Trophoblast cell (in vitro differentiated cells and primary cell): Measurements from ENCODE around the gene WDR45B.
"Not testable (repeated sequence)": the region's sequence is repeated elsewhere in the genome, so short reads cannot be mapped to it uniquely, and the experiment has no call there.

ENCODE experiments used
- DNase-seq, 2 donors: peaks; one replicate each; pipeline ENCODE4 v3.0.0-alpha.2; 2016
- H2AFZ ChIP-seq: 2 replicates; pipeline ENCODE4 v1.6.1; 2013; ENCODE audit warnings: low read length, moderate library complexity, mild to moderate bottlenecking; ENCODE audit not compliant: insufficient read depth, poor library complexity
- H2AK5ac ChIP-seq: 2 replicates; pipeline ENCODE4 v1.6.1; 2013; ENCODE audit warnings: mild to moderate bottlenecking, low read length
- H2BK120ac ChIP-seq: 2 replicates; pipeline ENCODE4 v1.6.1; 2013; ENCODE audit warnings: low read length, mild to moderate bottlenecking, moderate library complexity; ENCODE audit not compliant: insufficient read depth, poor library complexity
- H2BK12ac ChIP-seq: 2 replicates; pipeline ENCODE4 v1.6.1; 2013; ENCODE audit warnings: mild to moderate bottlenecking, low read length, moderate library complexity
- H2BK5ac ChIP-seq: 2 replicates; pipeline ENCODE4 v1.6.1; 2013; ENCODE audit warnings: low read length, low read depth, moderate library complexity, mild to moderate bottlenecking; ENCODE audit not compliant: poor library complexity
- H3K14ac ChIP-seq: 2 replicates; pipeline ENCODE4 v1.6.1; 2013; ENCODE audit warnings: mild to moderate bottlenecking, low read length
- H3K18ac ChIP-seq: 2 replicates; pipeline ENCODE4 v1.6.1; 2013; ENCODE audit warnings: mild to moderate bottlenecking, low read length
- H3K23ac ChIP-seq: 2 replicates; pipeline ENCODE4 v1.6.1; 2013; ENCODE audit warnings: low read length
- H3K27ac ChIP-seq: 2 replicates; pipeline ENCODE4 v1.5.1; 2013; ENCODE audit warnings: low read depth, mild to moderate bottlenecking, inconsistent platforms, low read length, moderate library complexity
- H3K27me3 ChIP-seq: 2 replicates; pipeline ENCODE4 v1.6.1; 2013; ENCODE audit warnings: inconsistent platforms, mild to moderate bottlenecking, low read length, moderate library complexity; ENCODE audit not compliant: insufficient read depth
- H3K36me3 ChIP-seq, 2 experiments: 1 replicate in 1 of 2; 2 replicates in 1 of 2; pipeline ENCODE4 v1.6.1; 2013; ENCODE audit warnings: low read length in 2 of 2, mild to moderate bottlenecking in 2 of 2, moderate library complexity in 1 of 2; ENCODE audit not compliant: insufficient read depth in 2 of 2, control insufficient read depth in 1 of 2
- H3K4ac ChIP-seq: 2 replicates; pipeline ENCODE4 v1.6.1; 2013; ENCODE audit warnings: low read depth, mild to moderate bottlenecking, low read length, moderate library complexity
- H3K4me1 ChIP-seq, 2 experiments: 1 replicate in 1 of 2; 2 replicates in 1 of 2; pipeline ENCODE4 v1.6.1; 2013; ENCODE audit warnings: low read length in 2 of 2, mild to moderate bottlenecking in 2 of 2, moderate library complexity in 1 of 2; ENCODE audit not compliant: insufficient read depth in 2 of 2, control insufficient read depth in 1 of 2
- H3K4me2 ChIP-seq: 2 replicates; pipeline ENCODE4 v1.6.1; 2013; ENCODE audit warnings: inconsistent platforms, mild to moderate bottlenecking, low read length, moderate library complexity
- H3K4me3 ChIP-seq: 2 replicates; pipeline ENCODE4 v1.5.1; 2013; ENCODE audit warnings: mild to moderate bottlenecking, low read depth, low read length, inconsistent platforms
- H3K79me1 ChIP-seq: one replicate; pipeline ENCODE4 v1.6.1; 2013; ENCODE audit warnings: low read length
- H3K79me2 ChIP-seq: 2 replicates; pipeline ENCODE4 v1.6.1; 2013; ENCODE audit warnings: low read length, mild to moderate bottlenecking; ENCODE audit not compliant: control insufficient read depth, insufficient read depth, poor library complexity
- H3K9ac ChIP-seq: 2 replicates; pipeline ENCODE4 v1.6.1; 2013; ENCODE audit warnings: mild to moderate bottlenecking, low read length
- H3K9me3 ChIP-seq: 2 replicates; pipeline ENCODE4 v1.6.1; 2013; ENCODE audit warnings: low read depth, mild to moderate bottlenecking, control low read depth, inconsistent platforms, low read length; ENCODE audit not compliant: insufficient read depth
- H4K12ac ChIP-seq: 2 replicates; pipeline ENCODE4 v1.6.1; 2013; ENCODE audit warnings: low read depth, mild to moderate bottlenecking, low read length, moderate library complexity
- H4K8ac ChIP-seq: 2 replicates; pipeline ENCODE4 v1.6.1; 2013; ENCODE audit warnings: low read depth, mild to moderate bottlenecking, low read length, moderate library complexity
- H4K91ac ChIP-seq: one replicate; pipeline ENCODE4 v1.6.1; 2013; ENCODE audit warnings: low read depth, mild to moderate bottlenecking, low read length, moderate library complexity
- WGBS: extraction: QIAGEN DNeasy Blood & Tissue Kit; methylation state at CpG from one replicate; pipeline ENCODE4 v1.1.7; 2013; ENCODE audit warnings: missing lambda C conversion rate; ENCODE audit not compliant: insufficient read length, insufficient coverage; ENCODE audit errors: extremely low coverage; 5-methylcytosine and 5-hydroxymethylcytosine counted together

The WDR45B gene

GRCh38 chr17:82582213-82582612 is 66.0 kb downstream of the WDR45B start:
- Histone ChIP-seq H3K27me3 (no peaks in the 10 kb centered on the region), H3K4ac (no peak overlapping the region), H3K79me2 (no peaks in the 10 kb centered on the region), H3K9me3 (peaks cover 4% of the 10 kb centered on the region), H2AK5ac (no peak overlapping the region), H3K36me3 (peaks cover 41 to 43% of the 10 kb centered on the region in 2 experiments), H3K4me1 (no peaks in the 10 kb centered on the region), H3K18ac (no peak overlapping the region), H2BK5ac (no peak overlapping the region), H3K4me2 (no peak overlapping the region), H4K8ac (no peak overlapping the region), H3K79me1 (no peaks in the 10 kb centered on the region), H2BK12ac (no peak overlapping the region), H3K27ac (no peak overlapping the region), H2BK120ac (no peak overlapping the region), H3K9ac (no peak overlapping the region), H4K12ac (no peak overlapping the region), H3K14ac (no peak overlapping the region), H4K91ac (no peak overlapping the region), H3K4me3 (no peak overlapping the region), H3K23ac (no peak overlapping the region), H2AFZ (no peak overlapping the region)
- DNase-seq: no peak
- no CpG with 5 or more reads among the region's 8 CpGs for WGBS

GRCh38 chr17:82579969-82580368 is 68.3 kb downstream of the WDR45B start:
- not testable (repeated sequence) for H3K79me2 ChIP-seq, H2BK12ac ChIP-seq, H3K14ac ChIP-seq, H3K9me3 ChIP-seq, H4K12ac ChIP-seq, H4K8ac ChIP-seq, H3K4me1 ChIP-seq, H3K27ac ChIP-seq, H4K91ac ChIP-seq, H2AFZ ChIP-seq, H3K9ac ChIP-seq, DNase-seq, H3K27me3 ChIP-seq, H3K23ac ChIP-seq, H2AK5ac ChIP-seq, H3K4me2 ChIP-seq, H3K4me3 ChIP-seq, H3K4ac ChIP-seq, H3K18ac ChIP-seq, H2BK5ac ChIP-seq, H3K79me1 ChIP-seq, H2BK120ac ChIP-seq
- no CpG with 5 or more reads among the region's 4 CpGs for WGBS
- H3K36me3 ChIP-seq: peaks cover 42 to 47% of the 10 kb centered on the region in 2 experiments

- DNase-seq: no peak
- Histone ChIP-seq H3K23ac (no peak overlapping the region), H2BK120ac (no peak overlapping the region), H3K79me1 (no peaks in the 10 kb centered on the region), H3K27ac (no peak overlapping the region), H3K79me2 (no peaks in the 10 kb centered on the region), H2BK5ac (no peak overlapping the region), H3K4me1 (no peaks in the 10 kb centered on the region), H2AFZ (no peak overlapping the region), H3K4me3 (no peak overlapping the region), H3K4me2 (no peak overlapping the region), H3K36me3 (peaks cover 38 to 48% of the 10 kb centered on the region in 2 experiments), H3K9ac (no peak overlapping the region), H2AK5ac (no peak overlapping the region), H3K9me3 (no peaks in the 10 kb centered on the region), H3K27me3 (no peaks in the 10 kb centered on the region), H4K12ac (no peak overlapping the region), H3K14ac (no peak overlapping the region), H4K91ac (no peak overlapping the region), H4K8ac (no peak overlapping the region), H3K18ac (no peak overlapping the region), H2BK12ac (no peak overlapping the region), H3K4ac (no peak overlapping the region)
- WGBS: no CpG with 5 or more reads among the region's 18 CpGs
These were observed 70.9 kb downstream of the WDR45B start for GRCh38 chr17:82577300-82577699.

- H2BK120ac ChIP-seq, H3K4me2 ChIP-seq, DNase-seq, H3K9me3 ChIP-seq, H3K4me3 ChIP-seq, H4K12ac ChIP-seq, H4K91ac ChIP-seq, H3K27me3 ChIP-seq, H3K27ac ChIP-seq, H3K23ac ChIP-seq, H3K18ac ChIP-seq, H3K79me2 ChIP-seq, H3K9ac ChIP-seq, H3K79me1 ChIP-seq, H2AFZ ChIP-seq, H3K4me1 ChIP-seq, H3K4ac ChIP-seq, H2BK5ac ChIP-seq, H3K14ac ChIP-seq, H2BK12ac ChIP-seq, H4K8ac ChIP-seq, H2AK5ac ChIP-seq: not testable (repeated sequence)
- WGBS: no CpG with 5 or more reads among the region's 52 CpGs
- H3K36me3 ChIP-seq: peaks cover 47 to 56% of the 10 kb centered on the region in 2 experiments
These were observed 72.5 kb downstream of the WDR45B start for GRCh38 chr17:82575581-82576221.
